GM19395 (cell line): ENCODE data around the gene ITGA3.

Source experiments
- ATAC-seq: cut with Tn5 transposase; IDR thresholded peaks from one replicate; pipeline ENCODE4 v1.9.1; 2021; ENCODE audit warnings: mild to moderate bottlenecking, moderate library complexity; ENCODE audit not compliant: unreplicated experiment

The ITGA3 gene

GRCh38 chr17:50106393-50107131 lies 50.7 kb downstream of the ITGA3 start:
- ATAC-seq, result no peak

- ATAC-seq, result no peak
Measured at GRCh38 chr17:50107790-50108414, 52.0 kb downstream of the ITGA3 start.

GRCh38 chr17:50108556-50108955 lies 52.6 kb downstream of the ITGA3 start:
- ATAC-seq, result no peak

- ATAC-seq, result no peak
Measured at GRCh38 chr17:50109207-50109606, 53.3 kb downstream of the ITGA3 start.

- no peak for ATAC-seq
Measured at GRCh38 chr17:50109785-50110184, 53.9 kb downstream of the ITGA3 start.

GRCh38 chr17:50110591-50111349 lies 54.9 kb downstream of the ITGA3 start:
- ATAC-seq, result no peak

GRCh38 chr17:50111673-50112655 lies 56.1 kb downstream of the ITGA3 start:
- no peak for ATAC-seq

GRCh38 chr17:50112694-50113093 lies 56.8 kb downstream of the ITGA3 start:
- ATAC-seq, result no peak

- ATAC-seq, result no peak
Measured at GRCh38 chr17:50113624-50114320, 57.9 kb downstream of the ITGA3 start.

- ATAC-seq, result no peak
Measured at GRCh38 chr17:50114401-50114800, 58.5 kb downstream of the ITGA3 start.

- no peak for ATAC-seq
Measured at GRCh38 chr17:50114849-50115357, 59.0 kb downstream of the ITGA3 start.

- no peak for ATAC-seq
Measured at GRCh38 chr17:50115756-50116155, 59.8 kb downstream of the ITGA3 start.

- ATAC-seq, result no peak
Measured at GRCh38 chr17:50117202-50118051, 61.5 kb downstream of the ITGA3 start.

GRCh38 chr17:50118076-50118827 lies 62.3 kb downstream of the ITGA3 start:
- no peak for ATAC-seq

- no peak for ATAC-seq
Measured at GRCh38 chr17:50118828-50119218, 62.9 kb downstream of the ITGA3 start.

- no peak for ATAC-seq
Measured at GRCh38 chr17:50120475-50121253, 64.8 kb downstream of the ITGA3 start.

GRCh38 chr17:50122945-50123344 lies 67.0 kb downstream of the ITGA3 start:
- no peak for ATAC-seq
